Mesenchymal stem cell (in vitro differentiated cells and primary cell): ENCODE results near the gene RPL18.

Source experiments
- DNase-seq: peaks from one replicate; pipeline ENCODE4 v3.0.0-alpha.2; 2013
- H2AFZ ChIP-seq: one replicate; pipeline ENCODE4 v1.6.1; 2013; ENCODE audit warnings: low read depth, mild to moderate bottlenecking, control low read depth, inconsistent platforms, low read length, moderate library complexity
- H2AK5ac ChIP-seq: 2 replicates; pipeline ENCODE4 v1.6.1; 2013; ENCODE audit warnings: low read length, moderate library complexity, mild to moderate bottlenecking, inconsistent platforms; ENCODE audit not compliant: severe bottlenecking
- H2BK120ac ChIP-seq: one replicate; pipeline ENCODE4 v1.6.1; 2013; ENCODE audit warnings: low read depth, mild to moderate bottlenecking, inconsistent platforms, low read length, moderate library complexity
- H2BK12ac ChIP-seq, 2 experiments: one replicate each; pipeline ENCODE4 v1.6.1; 2013; ENCODE audit warnings: inconsistent platforms in 2 of 2, low read length in 2 of 2, mild to moderate bottlenecking in 2 of 2, moderate library complexity in 2 of 2, control low read depth in 1 of 2
- H2BK15ac ChIP-seq: one replicate; pipeline ENCODE4 v1.6.1; 2013; ENCODE audit warnings: mild to moderate bottlenecking, low read depth, inconsistent platforms; ENCODE audit not compliant: poor library complexity, severe bottlenecking
- H2BK5ac ChIP-seq: 2 replicates; pipeline ENCODE4 v1.6.1; 2013; ENCODE audit warnings: low read depth, mild to moderate bottlenecking, low read length, control low read depth, inconsistent platforms; ENCODE audit not compliant: poor library complexity, severe bottlenecking
- H3K14ac ChIP-seq, 2 experiments: one replicate each; pipeline ENCODE4 v1.6.1; 2013; ENCODE audit warnings: inconsistent platforms in 2 of 2, low read length in 2 of 2, control low read depth in 1 of 2, mild to moderate bottlenecking in 1 of 2, moderate library complexity in 1 of 2
- H3K18ac ChIP-seq, 2 experiments: one replicate each; pipeline ENCODE4 v1.6.1; 2013; ENCODE audit warnings: inconsistent platforms in 2 of 2, low read length in 2 of 2, control low read depth in 1 of 2, low read depth in 1 of 2, mild to moderate bottlenecking in 1 of 2
- H3K23ac ChIP-seq, 2 experiments: one replicate each; pipeline ENCODE4 v1.6.1; 2013; ENCODE audit warnings: inconsistent platforms in 2 of 2, low read length in 2 of 2, mild to moderate bottlenecking in 2 of 2, moderate library complexity in 2 of 2, control low read depth in 1 of 2
- H3K27ac ChIP-seq: 2 replicates; pipeline ENCODE4 v1.5.1; 2013; ENCODE audit warnings: mild to moderate bottlenecking, moderate library complexity, low read length, control low read depth, inconsistent platforms; ENCODE audit not compliant: poor library complexity, severe bottlenecking
- H3K27me3 ChIP-seq, 2 experiments: 2 replicates each; pipeline versions ENCODE4 v1.6.1 to v1.7.0; 2013; ENCODE audit warnings: low read length in 2 of 2, mild to moderate bottlenecking in 2 of 2, moderate library complexity in 2 of 2, control low read depth in 1 of 2, inconsistent platforms in 1 of 2; ENCODE audit not compliant: control insufficient read depth in 1 of 2, insufficient read depth in 1 of 2
- H3K36me3 ChIP-seq, 2 experiments: 2 replicates each; pipeline versions ENCODE4 v1.6.1 to v1.7.0; 2013; ENCODE audit warnings: low read length in 2 of 2, control low read depth in 1 of 2, inconsistent platforms in 1 of 2, low read depth in 1 of 2, mild to moderate bottlenecking in 1 of 2; ENCODE audit not compliant: insufficient read depth in 2 of 2, control insufficient read depth in 1 of 2
- H3K4ac ChIP-seq, 2 experiments: one replicate each; pipeline ENCODE4 v1.6.1; 2013; ENCODE audit warnings: inconsistent platforms in 2 of 2, low read length in 2 of 2, mild to moderate bottlenecking in 2 of 2, moderate library complexity in 2 of 2, control low read depth in 1 of 2, low read depth in 1 of 2
- H3K4me1 ChIP-seq: 2 replicates; pipeline ENCODE4 v1.6.1; 2013; ENCODE audit warnings: low read depth, low read length, control low read depth; ENCODE audit not compliant: control insufficient read depth, insufficient read depth
- H3K4me2 ChIP-seq: 2 replicates; pipeline ENCODE4 v1.6.1; 2013; ENCODE audit warnings: low read length, mild to moderate bottlenecking, inconsistent platforms; ENCODE audit not compliant: poor library complexity, severe bottlenecking
- H3K4me3 ChIP-seq, 2 experiments: 2 replicates each; pipeline versions ENCODE4 v1.5.1 to v1.7.0; 2013; ENCODE audit warnings: low read length in 2 of 2, mild to moderate bottlenecking in 2 of 2, control low read depth in 1 of 2, low read depth in 1 of 2; ENCODE audit not compliant: insufficient read depth in 1 of 2
- H3K79me1 ChIP-seq: replicated peaks from 2 replicates; pipeline ENCODE4 v1.6.1; 2013; ENCODE audit warnings: mild to moderate bottlenecking, control low read depth, low read length, inconsistent platforms; ENCODE audit not compliant: poor library complexity, severe bottlenecking
- H3K9ac ChIP-seq: 2 replicates; pipeline ENCODE4 v1.7.0; 2013; ENCODE audit warnings: mild to moderate bottlenecking, low read length, moderate library complexity
- H3K9me3 ChIP-seq: 2 replicates; pipeline ENCODE4 v1.7.0; 2013; ENCODE audit warnings: mild to moderate bottlenecking, low read length; ENCODE audit not compliant: control insufficient read depth
- H4K8ac ChIP-seq: one replicate; pipeline ENCODE4 v1.6.1; 2013; ENCODE audit warnings: inconsistent platforms, mild to moderate bottlenecking, low read length, moderate library complexity
- H4K91ac ChIP-seq: one replicate; pipeline ENCODE4 v1.6.1; 2013; ENCODE audit warnings: mild to moderate bottlenecking, low read length, inconsistent platforms
- WGBS: methylation state at CpG from one replicate; pipeline ENCODE4 v1.1.7; 2013; ENCODE audit warnings: mixed read lengths; 5-methylcytosine and 5-hydroxymethylcytosine counted together

RPL18 gene

GRCh38 chr19:48616491-48617056 is 2.4 kb downstream of the RPL18 start:
- Histone ChIP-seq H3K36me3 (peaks cover 33 to 56% of the 10 kb centered on the region in 2 experiments), H3K4ac (no peak overlapping the region), H3K4me2 (peak overlapping the region; percentile 86), H2BK12ac (no peak overlapping the region), H3K23ac (no peak overlapping the region), H4K8ac (no peak overlapping the region), H4K91ac (no peak overlapping the region), H2BK15ac (no peak overlapping the region), H3K14ac (no peak overlapping the region), H3K18ac (no peak overlapping the region), H3K79me1 (peaks cover 6% of the 10 kb centered on the region), H2BK120ac (no peak overlapping the region), H3K4me3 (peak overlapping the region in 1 of 2 experiments; percentile 94), H2AFZ (no peak overlapping the region), H3K4me1 (peaks cover 38% of the 10 kb centered on the region), H2AK5ac (no peak overlapping the region), H3K27me3 (no peaks in the 10 kb centered on the region), H3K27ac (no peak overlapping the region), H2BK5ac (no peak overlapping the region), H3K9me3 (no peaks in the 10 kb centered on the region), H3K9ac (peak overlapping the region; percentile 100)
- WGBS, result 77% methylated on average over 8 of the region's 12 CpGs
- DNase-seq, result no peak

GRCh38 chr19:48616041-48616436 is 2.9 kb downstream of the RPL18 start:
- Histone ChIP-seq H2AK5ac (no peak overlapping the region), H3K36me3 (peaks cover 29 to 57% of the 10 kb centered on the region in 2 experiments), H2BK5ac (no peak overlapping the region), H3K27me3 (no peaks in the 10 kb centered on the region), H3K27ac (no peak overlapping the region), H2BK15ac (no peak overlapping the region), H3K9ac (peak overlapping the region; percentile 100), H3K4me3 (peak overlapping the region in 1 of 2 experiments; percentile 94), H3K14ac (no peak overlapping the region), H3K9me3 (no peaks in the 10 kb centered on the region), H2AFZ (no peak overlapping the region), H4K8ac (no peak overlapping the region), H3K23ac (no peak overlapping the region), H3K79me1 (peaks cover 6% of the 10 kb centered on the region), H2BK120ac (no peak overlapping the region), H4K91ac (no peak overlapping the region), H3K4me2 (no peak overlapping the region), H3K4me1 (peaks cover 38% of the 10 kb centered on the region), H2BK12ac (no peak overlapping the region), H3K4ac (no peak overlapping the region), H3K18ac (no peak overlapping the region)
- no peak for DNase-seq
- 94% methylated on average over 16 of the region's 16 CpGs for WGBS

DNA sequence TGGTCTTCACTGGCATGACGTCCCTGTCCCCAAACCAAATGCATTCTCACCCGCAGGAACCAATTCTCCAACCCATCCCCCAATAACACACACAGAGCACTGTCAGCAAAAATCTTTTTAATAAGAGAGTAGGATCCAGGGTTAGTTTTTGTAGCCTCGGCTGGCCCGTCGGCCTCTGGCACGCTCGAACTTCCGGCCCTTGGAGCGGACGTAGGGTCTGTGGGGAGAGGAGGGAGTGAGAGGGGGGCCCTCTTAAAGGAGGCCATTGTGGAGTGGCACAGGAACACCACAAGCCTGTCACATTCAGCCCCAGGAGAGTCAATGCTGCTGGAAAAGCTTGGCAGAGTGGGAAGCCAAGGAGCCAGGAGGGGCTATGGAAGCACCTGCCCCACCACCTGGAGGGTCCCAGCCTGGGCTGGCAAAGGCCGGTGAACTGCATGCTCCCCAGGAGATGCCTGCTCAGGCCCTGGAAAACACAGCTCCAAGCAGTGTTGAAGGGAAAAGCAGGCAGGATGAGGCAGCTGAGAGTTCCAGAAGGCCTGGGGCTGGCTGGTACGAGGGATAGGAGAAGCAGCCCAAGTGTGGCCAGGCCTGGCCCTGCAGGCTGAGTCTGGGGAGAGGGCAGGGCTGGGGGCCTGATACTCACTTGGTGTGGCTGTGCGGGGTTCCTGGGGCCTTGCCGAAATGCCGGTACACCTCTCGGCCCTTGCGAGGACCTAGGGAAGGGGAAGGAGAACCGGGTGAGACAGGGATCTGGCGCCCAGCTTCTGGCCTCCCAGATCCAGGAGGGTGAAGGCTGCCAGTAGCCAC is 3.5 kb downstream of the RPL18 start:
- Histone ChIP-seq H3K36me3 (peaks cover 29 to 57% of the 10 kb centered on the region in 2 experiments), H2AK5ac (no peak overlapping the region), H2BK12ac (no peak overlapping the region), H3K23ac (no peak overlapping the region), H4K91ac (no peak overlapping the region), H3K79me1 (peaks cover 5% of the 10 kb centered on the region), H2BK15ac (no peak overlapping the region), H2AFZ (no peak overlapping the region), H3K9ac (peak overlapping the region; percentile 100), H3K9me3 (no peaks in the 10 kb centered on the region), H3K14ac (no peak overlapping the region), H3K4ac (no peak overlapping the region), H3K18ac (no peak overlapping the region), H3K4me1 (peaks cover 38% of the 10 kb centered on the region), H4K8ac (no peak overlapping the region), H3K4me3 (no peak overlapping the region), H3K4me2 (no peak overlapping the region), H2BK120ac (no peak overlapping the region), H3K27me3 (no peaks in the 10 kb centered on the region), H3K27ac (no peak overlapping the region), H2BK5ac (no peak overlapping the region)
- no peak for DNase-seq
- 88% methylated on average over 17 of the region's 19 CpGs for WGBS

DNA sequence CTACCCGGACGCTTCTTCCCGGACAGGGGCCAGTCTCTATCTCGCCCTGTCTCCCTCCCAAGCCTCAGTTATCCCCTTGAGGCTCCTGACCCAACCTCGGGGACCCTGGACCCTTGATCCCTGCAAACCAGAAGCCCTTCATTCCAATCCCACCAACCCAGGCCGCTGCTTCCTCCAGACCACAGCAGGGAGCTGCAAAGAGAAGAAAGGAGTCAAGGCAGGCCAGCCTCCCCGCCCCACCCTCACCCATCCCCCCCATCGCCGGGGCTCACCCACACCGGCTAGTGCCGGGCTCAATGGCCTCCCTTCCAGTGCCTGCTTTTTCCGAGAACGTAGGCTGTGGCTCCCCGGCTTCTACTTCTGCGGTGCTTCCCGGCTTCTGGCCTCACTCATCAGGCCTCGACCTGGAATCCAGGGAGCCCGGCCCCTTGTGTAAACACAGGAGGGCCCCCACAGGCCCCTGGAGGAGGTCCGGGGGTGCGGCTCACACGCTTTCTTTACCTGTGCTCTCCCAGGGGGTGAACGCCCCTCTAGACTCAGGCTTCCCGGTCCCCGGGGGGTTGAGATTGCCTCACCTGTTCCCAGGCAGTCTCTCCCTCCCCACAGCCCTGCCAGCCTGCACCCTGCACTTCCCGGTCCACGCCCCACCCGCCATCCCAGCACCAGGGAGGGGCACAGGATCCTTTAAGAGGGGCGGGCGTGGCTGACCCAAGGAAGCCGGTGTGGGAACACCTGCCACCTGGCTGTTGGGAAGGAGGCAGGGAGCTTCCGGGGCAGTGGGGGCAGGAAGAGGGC is 4.3 kb downstream of the RPL18 start, which contains the start of gene FAM83E:
TSS of gene FAM83E (minus strand) at position 641 of the 795 bp plus-strand sequence. CDS start 1,704 bp downstream, outside the sequence.
- no peak within 1 kb of the TSS for H2BK15ac ChIP-seq
- H2BK12ac ChIP-seq, result peak within 1 kb of the TSS in 1 of 2 experiments; percentile 9
- no peak within 1 kb of the TSS for H2BK5ac ChIP-seq
- no peak within 1 kb of the TSS for H2AK5ac ChIP-seq
- no peaks in the 10 kb centered on the region for H3K27me3 ChIP-seq
- no peak within 1 kb of the TSS for H2AFZ ChIP-seq
- peaks cover 29 to 57% of the 10 kb centered on the region in 2 experiments for H3K36me3 ChIP-seq
- H3K14ac ChIP-seq, result no peak within 1 kb of the TSS
- H4K91ac ChIP-seq, result no peak within 1 kb of the TSS
- peak within 1 kb of the TSS in 1 of 2 experiments; percentile 22 for H3K18ac ChIP-seq
- WGBS, result 58% methylated on average over 26 of the region's 31 CpGs
- H3K4ac ChIP-seq, result no peak within 1 kb of the TSS
- peak within 1 kb of the TSS; percentile 1 for H4K8ac ChIP-seq
- no peak within 1 kb of the TSS for H3K4me2 ChIP-seq
- DNase-seq, result no peak
- no peak within 1 kb of the TSS for H2BK120ac ChIP-seq
- H3K9ac ChIP-seq, result peak within 1 kb of the TSS; percentile 100
- H3K23ac ChIP-seq, result peak within 1 kb of the TSS in 1 of 2 experiments; percentile 2
- H3K9me3 ChIP-seq, result no peaks in the 10 kb centered on the region
- peak within 1 kb of the TSS; percentile 8 for H3K27ac ChIP-seq
- H3K4me1 ChIP-seq, result peaks cover 34% of the 10 kb centered on the region
- no peak within 1 kb of the TSS for H3K4me3 ChIP-seq
- H3K79me1 ChIP-seq, result peaks cover 1% of the 10 kb centered on the region
